ENCODE results near the gene TJP3.
A peak's percentile ranks its signal among the peaks of the same experiment; 100 is the strongest.

TJP3 gene

DNA sequence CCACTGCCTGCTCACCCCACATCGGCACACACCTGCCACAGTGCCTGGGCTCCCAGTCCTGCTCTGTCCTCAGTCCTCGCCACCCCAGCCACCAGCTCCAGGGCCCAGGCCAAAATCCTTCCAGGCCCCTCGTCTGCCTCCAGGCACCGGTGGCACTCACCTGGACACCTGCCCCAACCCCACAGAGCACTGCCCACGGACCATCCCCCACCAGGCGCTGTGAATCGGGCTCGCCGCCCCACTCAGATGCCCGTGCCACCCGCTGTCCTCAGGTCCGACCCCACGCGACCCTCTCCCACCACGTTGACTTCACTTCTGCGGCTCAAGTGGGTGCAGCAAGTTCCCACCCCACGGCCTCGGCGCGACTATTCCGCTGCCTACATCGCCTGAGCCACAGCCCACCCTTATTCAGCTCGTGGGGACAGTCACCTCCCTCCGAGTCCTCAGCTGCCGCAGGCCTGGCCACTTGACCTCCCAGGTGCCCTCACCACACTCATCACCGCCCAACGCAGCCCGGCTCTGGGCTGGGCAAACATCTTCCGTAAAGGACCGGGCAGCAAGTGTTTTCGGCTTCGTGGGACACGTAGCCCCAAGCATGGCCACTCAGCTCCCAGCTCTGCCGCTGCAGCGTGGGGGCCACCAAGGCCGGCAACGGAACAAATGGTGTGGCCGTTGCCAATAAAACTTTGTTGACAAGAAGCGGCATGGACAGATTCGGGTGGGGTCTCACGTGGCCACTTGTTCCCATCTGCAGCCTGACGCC, 13.6 kb upstream of the TJP3 start:
- WGBS, 2 experiments (ENCODE audit: insufficient coverage in 2 of 2): 96% methylated on average over 41 to 42 of the region's 42 CpGs

DNA sequence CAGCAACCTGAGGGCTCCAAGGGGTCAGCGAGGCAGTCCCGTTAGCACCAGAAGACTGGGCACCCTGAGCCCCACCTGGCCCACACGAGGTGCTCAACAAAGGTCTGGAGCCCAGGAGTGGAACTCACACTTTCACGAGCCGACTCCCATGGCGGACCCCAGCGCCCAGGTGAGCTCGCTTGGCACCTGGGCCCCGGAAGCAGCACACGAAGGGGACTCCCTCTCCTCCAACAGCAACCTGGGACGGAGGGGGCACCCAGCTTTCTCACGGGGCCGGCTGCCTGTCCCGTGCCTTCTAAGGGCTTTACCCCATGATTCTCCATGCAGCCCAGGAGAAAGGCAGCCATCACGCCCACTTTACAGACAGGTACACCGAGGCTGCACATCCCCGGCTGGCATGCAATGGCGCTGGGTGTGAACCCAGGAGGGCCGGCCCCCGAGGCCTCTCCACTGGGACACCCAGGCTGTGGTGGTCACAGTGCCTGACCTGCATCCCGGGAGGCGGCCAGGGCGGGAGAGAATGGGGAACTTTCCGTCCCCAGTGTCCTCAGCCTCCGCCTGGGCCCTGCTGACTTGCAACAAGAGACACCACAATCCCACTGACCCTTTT, 13.0 kb upstream of the TJP3 start:
- H3K4me3 ChIP-seq (ENCODE audit: extremely low read depth, insufficient read depth, low read length, poor library complexity, severe bottlenecking): no peak overlapping the region
- H3K27ac ChIP-seq (ENCODE audit: low read depth, low read length, severe bottlenecking): no peak overlapping the region
- H3K9me3 ChIP-seq (ENCODE audit: control insufficient read depth, low read length): no peaks in the 10 kb centered on the region
- 92 to 97% methylated on average over 24 to 25 of the region's 25 CpGs for WGBS, 2 experiments (ENCODE audit: insufficient coverage in 2 of 2)
- no peaks in the 10 kb centered on the region for H3K4me1 ChIP-seq (ENCODE audit: control insufficient read depth, insufficient read depth, low read length, poor library complexity, severe bottlenecking)
- H3K36me3 ChIP-seq (ENCODE audit: control insufficient read depth, insufficient read depth, low read length): peaks cover 31% of the 10 kb centered on the region

More for the DNA sequence above, 13.6 kb upstream of the TJP3 start:
- no peak overlapping the region for H3K4me3 ChIP-seq (ENCODE audit: extremely low read depth, insufficient read depth, low read length, poor library complexity, severe bottlenecking)
- H3K36me3 ChIP-seq (ENCODE audit: control insufficient read depth, insufficient read depth, low read length): peaks cover 36% of the 10 kb centered on the region
- H3K9me3 ChIP-seq (ENCODE audit: control insufficient read depth, low read length): no peaks in the 10 kb centered on the region
- H3K27ac ChIP-seq (ENCODE audit: low read depth, low read length, severe bottlenecking): no peak overlapping the region
- H3K4me1 ChIP-seq (ENCODE audit: control insufficient read depth, insufficient read depth, low read length, poor library complexity, severe bottlenecking): no peaks in the 10 kb centered on the region

DNA sequence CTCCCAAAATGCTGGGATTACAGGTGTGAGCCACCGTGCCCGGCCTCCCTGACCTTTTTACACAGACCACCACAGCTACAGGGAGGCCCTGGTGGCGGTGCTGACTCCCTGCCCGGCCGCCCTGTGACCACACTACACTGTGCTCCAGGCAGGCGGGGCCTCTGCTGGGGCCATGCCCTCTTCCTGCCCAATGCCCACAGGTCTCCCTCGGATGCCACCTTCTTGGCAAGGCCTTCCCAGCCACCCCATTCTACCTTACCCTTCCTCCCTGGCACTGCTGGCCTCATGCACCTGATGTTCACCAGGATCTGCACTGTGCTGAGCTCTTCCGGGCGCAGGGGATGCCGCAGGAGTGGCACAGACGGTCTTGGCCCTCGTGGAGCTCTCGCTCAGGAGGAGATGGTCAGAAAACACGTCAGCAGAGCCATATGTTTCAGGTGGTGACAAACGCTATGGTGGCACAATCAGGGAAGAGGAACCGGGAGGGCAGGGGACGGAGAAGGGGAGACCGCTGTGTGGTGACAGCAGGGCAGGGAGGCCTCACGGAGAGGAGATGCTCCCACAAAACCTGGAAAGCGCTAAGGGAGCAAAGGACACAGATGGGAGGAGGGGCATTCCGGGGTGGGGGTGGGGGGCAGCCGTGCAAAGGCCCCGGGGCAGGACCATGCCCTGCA, 12.1 kb upstream of the TJP3 start:
- WGBS, 2 experiments (ENCODE audit: insufficient coverage in 2 of 2): 91 to 97% methylated on average over 23 of the region's 23 CpGs
- no peak overlapping the region for H3K4me3 ChIP-seq (ENCODE audit: extremely low read depth, insufficient read depth, low read length, poor library complexity, severe bottlenecking)
- no peaks in the 10 kb centered on the region for H3K4me1 ChIP-seq (ENCODE audit: control insufficient read depth, insufficient read depth, low read length, poor library complexity, severe bottlenecking)
- peaks cover 22% of the 10 kb centered on the region for H3K36me3 ChIP-seq (ENCODE audit: control insufficient read depth, insufficient read depth, low read length)
- H3K27ac ChIP-seq (ENCODE audit: low read depth, low read length, severe bottlenecking): no peak overlapping the region
- H3K9me3 ChIP-seq (ENCODE audit: control insufficient read depth, low read length): no peaks in the 10 kb centered on the region

DNA sequence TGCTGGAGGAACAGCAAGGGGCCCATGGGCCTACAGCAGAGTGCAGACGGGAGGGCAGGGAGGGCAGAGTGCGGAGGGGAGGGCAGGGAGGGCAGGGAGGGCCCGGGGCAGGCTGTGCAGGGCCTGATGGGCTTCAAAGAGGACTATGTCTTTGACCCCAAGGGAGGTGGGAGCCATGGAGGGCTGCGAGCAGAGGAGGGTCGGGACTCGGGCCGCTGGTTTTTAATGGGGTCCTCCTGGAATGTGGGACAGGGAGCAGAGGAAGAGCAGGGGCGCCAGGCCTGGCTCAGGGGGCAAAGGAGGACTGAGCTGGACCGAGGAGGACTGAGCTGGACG, 11.6 kb upstream of the TJP3 start:
- Histone ChIP-seq H3K4me1 (ENCODE audit: control insufficient read depth, insufficient read depth, low read length, poor library complexity, severe bottlenecking) (no peaks in the 10 kb centered on the region), H3K27ac (ENCODE audit: low read depth, low read length, severe bottlenecking) (no peak overlapping the region)
- WGBS, 2 experiments (ENCODE audit: insufficient coverage in 2 of 2): 95 to 97% methylated on average over 9 to 10 of the region's 10 CpGs

DNA sequence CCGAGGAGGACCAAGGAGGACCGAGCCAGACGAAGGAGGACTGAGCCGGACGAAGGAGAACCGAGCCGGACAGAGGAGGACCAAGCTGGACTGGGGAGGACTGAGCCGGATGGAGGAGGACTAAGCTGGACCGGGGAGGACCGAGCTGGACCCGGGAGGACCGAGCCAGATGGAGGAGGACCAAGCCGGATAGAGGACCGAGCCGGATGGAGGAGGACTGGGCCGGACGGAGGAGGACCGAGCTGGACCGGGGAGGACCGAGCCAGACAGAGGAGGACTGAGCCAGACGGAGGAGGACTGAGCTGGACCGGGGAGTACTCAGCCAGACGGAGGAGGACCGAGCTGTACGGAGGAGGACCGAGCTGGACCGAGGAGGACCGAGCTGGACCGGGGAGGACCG, 11.1 kb upstream of the TJP3 start:
- Histone ChIP-seq H3K4me3 (ENCODE audit: extremely low read depth, insufficient read depth, low read length, poor library complexity, severe bottlenecking) (no peak overlapping the region), H3K27ac (ENCODE audit: low read depth, low read length, severe bottlenecking) (no peak overlapping the region), H3K36me3 (ENCODE audit: control insufficient read depth, insufficient read depth, low read length) (peaks cover 15% of the 10 kb centered on the region), H3K9me3 (ENCODE audit: control insufficient read depth, low read length) (no peaks in the 10 kb centered on the region), H3K4me1 (ENCODE audit: control insufficient read depth, insufficient read depth, low read length, poor library complexity, severe bottlenecking) (no peaks in the 10 kb centered on the region)
- 95 to 97% methylated on average over 30 of the region's 30 CpGs for WGBS, 2 experiments (ENCODE audit: insufficient coverage in 2 of 2)

More for the DNA sequence above, 11.6 kb upstream of the TJP3 start:
- Histone ChIP-seq H3K36me3 (ENCODE audit: control insufficient read depth, insufficient read depth, low read length) (peaks cover 20% of the 10 kb centered on the region), H3K4me3 (ENCODE audit: extremely low read depth, insufficient read depth, low read length, poor library complexity, severe bottlenecking) (no peak overlapping the region), H3K9me3 (ENCODE audit: control insufficient read depth, low read length) (no peaks in the 10 kb centered on the region)

DNA sequence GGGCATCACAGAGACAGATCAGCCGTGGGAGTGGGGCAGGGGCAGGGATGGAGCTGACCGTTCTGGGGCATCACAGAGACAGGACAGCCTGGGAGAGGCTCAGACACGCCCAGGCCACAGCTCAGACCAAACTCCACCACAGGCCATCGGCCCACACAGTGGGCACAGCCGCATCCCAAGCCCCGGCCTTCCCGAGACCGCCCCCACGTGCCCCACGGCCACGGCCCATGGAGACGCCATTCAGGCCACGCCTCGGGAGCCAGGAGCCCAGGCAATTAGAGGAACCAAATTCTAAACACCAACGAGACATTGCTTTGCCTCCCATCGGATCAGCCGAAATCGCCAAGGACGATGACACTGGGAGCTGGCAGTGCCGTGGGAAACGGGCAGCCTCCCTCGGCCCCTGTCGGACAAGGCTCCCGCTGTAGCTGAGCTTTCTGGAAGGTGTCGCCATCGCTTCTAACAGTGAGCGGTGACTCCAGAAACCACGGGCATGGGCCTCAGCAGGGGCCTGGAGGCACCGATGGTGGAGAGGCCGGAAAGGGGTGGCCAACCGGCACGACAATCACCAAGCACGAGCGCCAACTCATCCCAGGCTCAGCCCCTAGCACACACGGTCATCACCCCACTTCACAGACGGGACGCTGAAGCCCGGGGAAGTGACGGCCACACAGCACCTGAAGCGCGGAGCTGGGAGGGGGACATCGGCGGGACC, 10.4 kb upstream of the TJP3 start:
- 95 to 97% methylated on average over 35 to 39 of the region's 43 CpGs for WGBS, 2 experiments (ENCODE audit: insufficient coverage in 2 of 2)
- Histone ChIP-seq H3K4me1 (ENCODE audit: control insufficient read depth, insufficient read depth, low read length, poor library complexity, severe bottlenecking) (no peaks in the 10 kb centered on the region), H3K36me3 (ENCODE audit: control insufficient read depth, insufficient read depth, low read length) (peaks cover 14% of the 10 kb centered on the region), H3K4me3 (ENCODE audit: extremely low read depth, insufficient read depth, low read length, poor library complexity, severe bottlenecking) (no peak overlapping the region), H3K9me3 (ENCODE audit: control insufficient read depth, low read length) (no peaks in the 10 kb centered on the region), H3K27ac (ENCODE audit: low read depth, low read length, severe bottlenecking) (no peak overlapping the region)

DNA sequence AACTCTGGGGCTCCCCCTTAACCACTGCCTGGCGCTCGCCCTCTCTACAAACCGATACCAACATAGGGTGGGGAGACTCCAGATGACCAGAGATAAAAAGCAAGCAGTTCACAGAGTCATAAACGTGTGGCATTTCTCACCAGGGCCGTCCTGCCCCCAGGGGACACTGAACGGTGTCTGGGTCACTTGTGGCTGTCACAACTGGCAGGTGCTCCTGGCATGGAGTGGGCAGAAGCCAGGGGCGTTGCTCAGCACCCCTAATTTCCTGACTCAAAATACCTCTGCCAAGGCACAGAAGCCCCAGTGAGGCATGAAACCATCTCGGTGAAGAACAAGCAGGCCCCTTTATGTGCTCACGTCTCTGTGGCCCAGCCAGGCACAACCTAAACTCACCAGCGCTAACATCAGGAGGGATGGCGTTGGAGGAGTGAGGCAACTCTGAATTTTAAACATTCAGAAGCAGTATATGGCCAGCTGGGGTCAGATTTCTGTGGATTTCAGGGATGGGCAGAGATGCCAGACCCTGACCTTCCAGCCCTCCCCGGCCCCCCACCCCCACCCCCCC, 9.7 kb upstream of the TJP3 start:
- Histone ChIP-seq H3K36me3 (ENCODE audit: control insufficient read depth, insufficient read depth, low read length) (peaks cover 9% of the 10 kb centered on the region), H3K4me1 (ENCODE audit: control insufficient read depth, insufficient read depth, low read length, poor library complexity, severe bottlenecking) (no peaks in the 10 kb centered on the region), H3K9me3 (ENCODE audit: control insufficient read depth, low read length) (no peaks in the 10 kb centered on the region), H3K27ac (ENCODE audit: low read depth, low read length, severe bottlenecking) (no peak overlapping the region), H3K4me3 (ENCODE audit: extremely low read depth, insufficient read depth, low read length, poor library complexity, severe bottlenecking) (no peak overlapping the region)
- 87 to 89% methylated on average over 8 to 11 of the region's 12 CpGs for WGBS, 2 experiments (ENCODE audit: insufficient coverage in 2 of 2)

DNA sequence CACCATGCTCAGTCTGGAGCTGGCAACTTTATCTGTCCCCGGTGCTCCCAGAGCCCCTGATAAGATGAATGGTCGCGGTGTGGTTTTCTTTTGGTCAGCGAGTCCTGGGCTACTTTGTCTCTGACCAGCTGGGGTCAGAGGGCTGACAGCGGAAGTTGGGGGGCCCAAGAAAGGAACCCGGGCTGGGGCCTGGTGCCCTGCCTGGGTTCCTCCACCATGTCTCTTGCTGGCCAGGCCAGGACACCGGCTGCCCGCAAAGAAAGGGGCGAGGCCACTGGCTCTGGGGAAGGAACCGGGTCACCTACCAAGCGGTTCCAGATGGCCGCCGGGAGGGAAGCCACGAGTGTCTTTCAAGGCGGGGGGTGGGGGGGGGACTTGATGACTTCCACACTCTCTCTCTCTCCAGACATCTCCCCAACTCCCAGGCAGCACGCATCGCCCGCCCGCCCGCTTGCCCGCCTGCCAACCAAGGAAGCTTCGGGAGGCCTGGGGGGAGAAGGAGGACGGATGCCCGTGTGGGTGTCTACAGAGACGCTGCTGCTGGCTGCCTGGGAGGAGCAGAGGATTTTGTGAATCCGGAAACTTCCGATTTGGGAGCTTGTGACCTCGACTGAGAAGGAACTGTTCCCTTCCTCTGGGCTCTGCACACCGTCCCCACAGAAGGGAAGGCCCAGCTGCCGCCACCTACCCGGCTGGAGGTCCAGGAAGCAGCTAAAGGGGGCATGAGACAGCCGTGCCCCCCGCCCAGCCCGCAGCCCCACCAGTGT, 9.0 kb upstream of the TJP3 start:
- Histone ChIP-seq H3K36me3 (ENCODE audit: control insufficient read depth, insufficient read depth, low read length) (peaks cover 9% of the 10 kb centered on the region), H3K27ac (ENCODE audit: low read depth, low read length, severe bottlenecking) (no peak overlapping the region), H3K4me1 (ENCODE audit: control insufficient read depth, insufficient read depth, low read length, poor library complexity, severe bottlenecking) (no peaks in the 10 kb centered on the region), H3K4me3 (ENCODE audit: extremely low read depth, insufficient read depth, low read length, poor library complexity, severe bottlenecking) (peak overlapping the region; percentile 64), H3K9me3 (ENCODE audit: control insufficient read depth, low read length) (no peaks in the 10 kb centered on the region)
- 26 to 34% methylated on average over 17 to 19 of the region's 34 CpGs for WGBS, 2 experiments (ENCODE audit: insufficient coverage in 2 of 2)

DNA sequence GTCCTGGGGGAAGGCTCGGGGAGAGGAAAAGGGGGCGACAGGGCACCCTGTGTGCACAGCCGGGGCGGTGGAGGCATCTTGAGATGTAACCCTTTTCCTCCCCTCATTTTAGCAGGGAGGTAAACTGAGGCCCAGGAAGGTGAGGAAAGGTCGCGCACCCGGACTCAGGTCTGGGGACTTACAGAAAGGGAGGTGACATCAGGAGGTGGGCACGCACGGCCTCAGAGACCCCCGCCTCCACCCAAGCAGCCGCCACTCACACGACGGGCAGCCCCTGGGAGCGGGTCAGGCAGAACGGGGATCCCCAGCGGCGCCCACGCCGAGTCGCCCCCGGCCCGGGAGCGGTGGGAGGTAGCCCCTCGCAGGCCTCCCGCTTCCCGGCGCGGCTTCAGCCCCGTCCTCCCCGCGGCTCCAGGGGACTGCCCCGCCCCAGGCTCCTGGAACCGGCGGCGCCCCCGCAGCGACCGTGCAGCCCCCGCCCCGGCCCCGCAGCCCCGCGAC, 8.4 kb upstream of the TJP3 start:
- Histone ChIP-seq H3K4me3 (ENCODE audit: extremely low read depth, insufficient read depth, low read length, poor library complexity, severe bottlenecking) (peak overlapping the region; percentile 64), H3K27ac (ENCODE audit: low read depth, low read length, severe bottlenecking) (no peak overlapping the region), H3K4me1 (ENCODE audit: control insufficient read depth, insufficient read depth, low read length, poor library complexity, severe bottlenecking) (no peaks in the 10 kb centered on the region), H3K36me3 (ENCODE audit: control insufficient read depth, insufficient read depth, low read length) (peaks cover 9% of the 10 kb centered on the region), H3K9me3 (ENCODE audit: control insufficient read depth, low read length) (no peaks in the 10 kb centered on the region)
- WGBS, 2 experiments (ENCODE audit: insufficient coverage in 2 of 2): 0 to 2% methylated on average over 17 to 27 of the region's 43 CpGs

Measured in mesodermal cell (in vitro differentiated cells).